Islet of Langerhans (tissue), 1 donor: ENCODE data around the gene ASTN1.

Experiments
- FAIRE-seq: peaks from one replicate; lab custom pipeline; 2011; peaks lifted over from hg19 to GRCh38; lab: Jason Lieb, UNC

The ASTN1 gene

GRCh38 chr1:177032434-177032833 is 132.1 kb downstream of the ASTN1 start:
- FAIRE-seq: no peak

- no peak for FAIRE-seq
Measured at GRCh38 chr1:177024623-177025022, 139.9 kb downstream of the ASTN1 start.

GRCh38 chr1:177023726-177024125 is 140.8 kb downstream of the ASTN1 start:
- no peak for FAIRE-seq

- FAIRE-seq: no peak
Measured at GRCh38 chr1:177023249-177023648, 141.3 kb downstream of the ASTN1 start.

GRCh38 chr1:177021687-177022086 is 142.8 kb downstream of the ASTN1 start:
- no peak for FAIRE-seq

GRCh38 chr1:177020851-177021589 is 143.5 kb downstream of the ASTN1 start:
- FAIRE-seq: no peak

- FAIRE-seq: no peak
Measured at GRCh38 chr1:177017287-177017852, 147.1 kb downstream of the ASTN1 start.

- FAIRE-seq: no peak
Measured at GRCh38 chr1:177014325-177014724, 150.2 kb downstream of the ASTN1 start.

- FAIRE-seq: no peak
Measured at GRCh38 chr1:177012342-177012925, 152.1 kb downstream of the ASTN1 start.

GRCh38 chr1:177011508-177011907 is 153.0 kb downstream of the ASTN1 start:
- FAIRE-seq: no peak

GRCh38 chr1:177010211-177010825 is 154.2 kb downstream of the ASTN1 start:
- FAIRE-seq: peak; percentile 72

- FAIRE-seq: no peak
Measured at GRCh38 chr1:177008653-177009052, 155.9 kb downstream of the ASTN1 start.

- no peak for FAIRE-seq
Measured at GRCh38 chr1:177007437-177008161, 156.9 kb downstream of the ASTN1 start.

GRCh38 chr1:177002891-177003290 is 161.6 kb downstream of the ASTN1 start:
- FAIRE-seq: no peak

- FAIRE-seq: no peak
Measured at GRCh38 chr1:177001556-177001955, 163.0 kb downstream of the ASTN1 start.

GRCh38 chr1:176998183-176998795 is 166.2 kb downstream of the ASTN1 start:
- FAIRE-seq: no peak

- no peak for FAIRE-seq
Measured at GRCh38 chr1:176996456-176997090, 167.9 kb downstream of the ASTN1 start.

GRCh38 chr1:176994931-176995596 is 169.4 kb downstream of the ASTN1 start:
- FAIRE-seq: no peak

GRCh38 chr1:176993587-176993986 is 170.9 kb downstream of the ASTN1 start:
- no peak for FAIRE-seq

- FAIRE-seq: no peak
Measured at GRCh38 chr1:176989754-176990153, 174.8 kb downstream of the ASTN1 start.

GRCh38 chr1:176989023-176989422 is 175.5 kb downstream of the ASTN1 start:
- no peak for FAIRE-seq
